ENCODE data around the gene DCUN1D2.
"Not testable (repeated sequence)": the region's sequence is repeated elsewhere in the genome, so short reads cannot be mapped to it uniquely, and the experiment has no call there.

DCUN1D2 gene

GRCh38 chr13:113489549-113490495 lies 689 bp downstream of the DCUN1D2 start:
- peak; percentile 66 for DNase-seq (ENCODE audit: low spot score)

- no peak for DNase-seq (ENCODE audit: low spot score)
Observed at GRCh38 chr13:113489171-113489548, 1.4 kb downstream of the DCUN1D2 start.

DNA sequence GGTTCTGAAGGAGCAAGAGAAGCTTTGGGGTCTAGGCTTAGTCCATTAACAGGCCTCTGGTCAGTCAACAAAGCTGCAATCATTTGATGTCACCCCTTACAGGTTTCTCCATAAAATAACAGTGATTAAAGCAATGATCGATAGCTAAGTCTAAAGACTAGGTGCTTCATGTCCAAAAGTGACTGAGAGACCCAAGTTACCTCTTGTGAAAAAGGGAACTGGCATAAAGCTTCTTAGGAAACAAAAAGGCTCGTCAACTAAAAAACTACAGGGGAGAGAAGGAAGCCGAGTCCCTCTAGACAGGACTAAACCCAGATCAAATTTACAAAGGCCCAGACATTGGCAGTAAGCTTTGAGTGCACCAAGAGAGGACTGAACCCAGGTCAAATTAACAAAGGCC lies 2.2 kb downstream of the DCUN1D2 start:
- no peak for DNase-seq (ENCODE audit: low spot score)

DNA sequence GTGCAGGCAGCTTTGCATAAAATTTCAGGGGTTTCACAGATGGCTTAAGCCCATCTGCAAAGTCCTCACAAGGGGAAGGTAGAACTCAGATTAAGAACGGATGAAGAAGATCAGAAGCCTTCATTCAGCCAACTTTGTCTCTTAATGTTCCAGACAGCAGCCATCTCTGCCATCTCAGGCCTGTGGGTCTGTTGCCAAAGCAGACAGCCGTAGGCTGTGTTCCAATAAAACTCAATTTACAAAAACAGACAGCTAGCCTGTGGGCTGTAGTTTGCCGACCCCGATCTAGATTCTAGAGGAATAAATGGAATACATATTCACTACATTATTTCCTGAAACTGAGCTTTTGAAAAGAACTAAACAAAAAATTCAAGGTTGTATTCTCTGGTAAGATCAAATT lies 3.8 kb downstream of the DCUN1D2 start:
- no peak for DNase-seq (ENCODE audit: low spot score)

- no peak for DNase-seq (ENCODE audit: low spot score)
Observed at GRCh38 chr13:113485545-113485944, 5.0 kb downstream of the DCUN1D2 start.

DNA sequence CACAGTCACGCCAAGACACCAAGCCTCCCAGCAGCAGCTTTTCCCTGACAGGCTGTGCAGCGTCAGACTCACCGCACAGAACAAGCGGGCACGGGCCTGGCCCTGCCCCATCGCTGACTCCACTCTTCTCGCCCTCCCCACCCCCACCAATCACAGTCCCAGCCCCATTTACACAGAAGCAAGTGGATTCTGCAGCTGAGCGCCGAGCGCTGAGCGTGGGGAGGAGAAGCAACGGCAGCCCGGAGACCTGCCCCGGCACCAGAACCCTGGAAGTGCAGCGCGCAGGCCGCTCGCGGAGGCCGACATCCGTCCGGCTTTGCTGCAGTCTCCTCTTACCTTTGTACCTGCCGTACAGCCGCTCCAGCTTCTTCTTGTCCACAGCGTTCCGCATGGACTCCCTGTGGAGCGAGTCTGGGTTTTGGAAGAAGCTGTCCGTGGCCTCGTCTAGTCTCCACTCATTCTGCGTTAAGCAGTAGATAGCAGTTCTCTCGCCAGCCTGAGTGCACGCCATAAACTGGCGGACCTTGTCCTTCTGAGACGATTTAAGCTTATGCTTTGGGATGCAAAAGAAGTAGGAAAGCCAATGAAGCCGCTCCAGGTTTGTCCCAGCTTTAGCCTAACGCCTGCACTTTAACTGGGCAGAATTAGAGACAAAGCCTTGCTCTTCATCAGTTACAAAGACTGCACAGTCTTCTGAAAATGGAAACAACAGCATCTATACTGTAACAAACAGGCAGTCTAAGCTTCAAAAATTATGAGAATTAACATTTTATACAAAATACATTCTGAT lies 6.8 kb downstream of the DCUN1D2 start:
- no peak for DNase-seq (ENCODE audit: low spot score)

DNA sequence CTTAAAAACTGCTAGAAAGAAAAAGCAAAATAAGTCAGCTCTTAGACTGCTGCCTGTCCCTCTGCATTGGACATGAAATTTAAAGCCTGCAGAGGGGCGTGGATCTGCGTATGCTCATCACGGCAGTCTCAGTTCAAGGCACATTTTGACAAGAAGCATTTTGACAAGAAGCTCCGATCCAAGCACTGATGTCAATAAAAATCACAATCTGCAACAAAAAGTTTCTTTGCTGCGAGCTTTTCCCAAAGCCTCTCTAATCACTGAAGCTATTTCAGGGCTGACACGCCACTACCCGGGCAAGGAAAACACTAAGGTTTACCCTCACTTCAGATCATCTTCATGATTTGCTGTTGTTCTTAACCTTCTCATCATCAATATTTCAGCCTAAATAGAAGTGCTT lies 7.4 kb downstream of the DCUN1D2 start:
- no peak for DNase-seq (ENCODE audit: low spot score)

- no peak for DNase-seq (ENCODE audit: low spot score)
Observed at GRCh38 chr13:113479179-113479578, 11.3 kb downstream of the DCUN1D2 start.

DNA sequence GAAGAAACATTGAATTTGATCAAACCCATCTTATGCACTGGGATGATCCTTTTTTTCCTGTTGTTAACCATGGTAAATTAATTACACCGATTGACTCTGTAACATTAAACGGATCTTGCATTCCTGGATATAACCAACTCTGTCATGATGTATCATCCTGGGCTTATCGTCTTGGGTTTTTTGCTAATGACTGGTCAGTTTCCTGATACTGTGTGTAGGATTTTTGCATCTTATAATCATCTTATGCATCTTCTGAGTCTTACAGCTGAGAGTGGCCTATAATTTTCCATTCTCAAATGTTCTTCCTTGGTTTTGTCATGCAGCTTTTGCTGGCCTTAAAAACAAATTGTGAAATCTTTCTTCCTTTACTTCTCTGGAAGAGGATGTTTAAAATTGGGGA lies 12.8 kb downstream of the DCUN1D2 start:
- no peak for DNase-seq (ENCODE audit: low spot score)

- no peak for DNase-seq (ENCODE audit: low spot score)
Observed at GRCh38 chr13:113476811-113477210, 13.7 kb downstream of the DCUN1D2 start.

GRCh38 chr13:113475911-113476310 lies 14.6 kb downstream of the DCUN1D2 start:
- DNase-seq (ENCODE audit: low spot score): no peak

GRCh38 chr13:113475280-113475679 lies 15.2 kb downstream of the DCUN1D2 start:
- no peak for DNase-seq (ENCODE audit: low spot score)

DNA sequence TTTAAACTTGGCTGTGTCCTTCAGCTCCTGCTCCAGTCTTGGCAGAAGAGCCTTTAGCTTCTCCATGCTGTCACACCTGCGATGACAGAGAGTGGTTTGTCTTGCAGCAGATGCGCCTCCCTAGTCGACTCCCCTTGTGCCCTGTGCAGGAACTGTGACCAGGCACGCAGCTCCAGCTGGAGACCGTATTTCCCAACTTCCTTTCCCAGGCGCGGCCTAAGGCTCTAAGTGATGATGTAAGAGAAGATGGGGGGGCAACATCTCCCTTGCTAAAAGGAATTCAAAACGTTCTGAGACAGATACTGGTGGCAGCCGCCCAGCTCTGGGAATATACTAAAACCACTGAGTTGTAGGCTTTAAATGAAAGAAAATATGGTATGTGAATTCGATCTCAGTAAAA lies 16.3 kb downstream of the DCUN1D2 start:
- DNase-seq (ENCODE audit: low spot score): peak; percentile 74

- no peak for DNase-seq (ENCODE audit: low spot score)
Observed at GRCh38 chr13:113472355-113473025, 18.0 kb downstream of the DCUN1D2 start.

GRCh38 chr13:113471844-113472243 lies 18.7 kb downstream of the DCUN1D2 start:
- no peak for DNase-seq (ENCODE audit: low spot score)

DNA sequence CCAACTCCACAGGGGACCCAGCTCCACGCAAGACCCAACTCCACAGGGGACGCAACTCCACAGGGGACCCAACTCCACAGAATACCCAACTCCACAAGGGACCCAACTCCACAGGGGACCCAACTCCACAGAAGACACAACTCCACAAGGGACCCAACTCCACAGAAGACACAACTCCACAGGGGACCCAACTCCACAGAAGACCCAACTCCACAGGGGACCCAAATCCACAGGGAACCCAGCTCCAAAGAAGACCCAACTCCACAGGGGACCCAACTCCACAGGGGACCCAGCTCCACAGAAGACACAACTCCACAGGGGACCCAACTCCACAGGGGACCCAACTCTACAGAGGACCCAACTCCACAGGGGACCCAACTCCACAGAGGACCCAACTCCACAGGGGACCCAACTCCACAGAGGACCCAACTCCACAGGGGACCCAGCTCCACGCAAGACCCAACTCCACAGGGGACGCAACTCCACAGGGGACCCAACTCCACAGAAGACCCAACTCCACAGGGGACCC lies 19.8 kb downstream of the DCUN1D2 start:
- not testable (repeated sequence) for DNase-seq (ENCODE audit: low spot score)

DNA sequence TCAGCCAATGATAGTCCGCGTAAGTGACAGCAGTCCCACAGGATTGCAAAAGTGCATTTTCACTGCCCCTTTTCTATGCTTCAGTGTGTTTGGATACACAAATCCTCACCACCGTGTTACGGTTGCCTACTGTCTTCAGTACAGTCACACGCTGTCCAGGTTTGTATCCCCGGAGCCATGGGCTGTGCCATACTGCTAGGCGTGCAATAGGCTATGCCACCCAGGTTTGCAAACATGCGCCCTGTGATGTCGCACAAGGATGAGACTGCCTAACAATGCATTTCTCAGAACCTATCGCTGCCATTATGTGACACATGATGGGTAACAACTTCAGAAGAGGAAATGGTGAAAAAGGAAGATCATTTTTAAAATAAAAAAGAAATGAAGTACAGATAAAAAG lies 20.4 kb downstream of the DCUN1D2 start:
- DNase-seq (ENCODE audit: low spot score): no peak

GRCh38 chr13:113469582-113469981 lies 20.9 kb downstream of the DCUN1D2 start:
- no peak for DNase-seq (ENCODE audit: low spot score)

GRCh38 chr13:113468472-113469201 lies 21.9 kb downstream of the DCUN1D2 start:
- DNase-seq (ENCODE audit: low spot score): no peak

- no peak for DNase-seq (ENCODE audit: low spot score)
Observed at GRCh38 chr13:113468029-113468428, 22.5 kb downstream of the DCUN1D2 start.

DNA sequence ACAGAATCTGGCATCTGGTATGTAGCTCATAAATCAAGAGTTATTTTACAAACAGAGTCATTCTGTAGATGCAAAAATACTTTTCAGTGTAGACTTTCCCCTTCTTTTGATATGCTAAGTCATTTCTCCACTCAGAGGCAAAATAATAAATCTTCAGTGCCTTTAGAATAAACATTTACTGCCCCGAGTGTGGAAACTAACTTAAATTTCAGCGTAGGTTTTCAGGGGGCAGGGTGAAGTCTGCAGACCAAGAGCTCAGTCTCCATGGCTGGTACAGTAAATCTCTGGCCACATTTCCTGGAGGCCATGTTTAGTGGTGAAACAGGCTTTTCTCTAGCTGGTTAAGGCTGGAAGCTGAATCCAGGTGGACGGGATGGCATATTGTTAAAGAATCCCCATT lies 24.1 kb downstream of the DCUN1D2 start:
- DNase-seq (ENCODE audit: low spot score): no peak

- DNase-seq (ENCODE audit: low spot score): no peak
Observed at GRCh38 chr13:113465300-113465699, 25.2 kb downstream of the DCUN1D2 start.
